AML-193 (cell line): Measurements from ENCODE around the gene GGA3.
"Not testable (repeated sequence)": the region's sequence is repeated elsewhere in the genome, so short reads cannot be mapped to it uniquely, and the experiment has no call there.

Source experiments
- DNase-seq, 2 experiments: peaks; one replicate each; lab custom pipeline; 2025; lab: John Stamatoyannopoulos, UW

The GGA3 gene

GRCh38 chr17:75261336-75262111 is at the start of gene GGA3, which contains the start of gene MRPS7:
TSS of gene GGA3 (minus strand) at chr17:75261606. CDS start at chr17:75261587, 19 bp downstream.
TSS of gene MRPS7 (plus strand) at chr17:75261879. CDS start at chr17:75261901, 22 bp downstream.
- DNase-seq, result peak; percentile 94

- DNase-seq, result no peak
Observed at GRCh38 chr17:75308732-75309629, 47.6 kb upstream of the GGA3 start.

- DNase-seq, result no peak
Observed at GRCh38 chr17:75307957-75308731, 46.7 kb upstream of the GGA3 start.

- no peak for DNase-seq
Observed at GRCh38 chr17:75301502-75302206, 40.2 kb upstream of the GGA3 start.

GRCh38 chr17:75301049-75301448 is 39.6 kb upstream of the GGA3 start:
- no peak for DNase-seq

GRCh38 chr17:75300280-75300679 is 38.9 kb upstream of the GGA3 start:
- DNase-seq, result no peak

- no peak for DNase-seq
Observed at GRCh38 chr17:75295201-75296158, 34.1 kb upstream of the GGA3 start.

GRCh38 chr17:75292810-75293448 is 31.5 kb upstream of the GGA3 start:
- DNase-seq, result not testable (repeated sequence)

GRCh38 chr17:75289832-75290337 is 28.5 kb upstream of the GGA3 start:
- DNase-seq, result peak; percentile 96 to 97

- peak; percentile 100 for DNase-seq
Observed at GRCh38 chr17:75289115-75289831, 27.9 kb upstream of the GGA3 start, which contains the start of gene SLC25A19. TSS of gene SLC25A19 (minus strand) at chr17:75289433. CDS start at chr17:75286764, 2,669 bp downstream.

- peak; percentile 43 to 54 for DNase-seq
Observed at GRCh38 chr17:75288770-75289114, 27.3 kb upstream of the GGA3 start.

GRCh38 chr17:75288359-75288758 is 27.0 kb upstream of the GGA3 start:
- no peak for DNase-seq

GRCh38 chr17:75287221-75287620 is 25.8 kb upstream of the GGA3 start:
- DNase-seq, result no peak

GRCh38 chr17:75285123-75285522 is 23.7 kb upstream of the GGA3 start:
- no peak for DNase-seq

- not testable (repeated sequence) for DNase-seq
Observed at GRCh38 chr17:75280189-75280588, 18.8 kb upstream of the GGA3 start.

GRCh38 chr17:75277664-75278071 is 16.3 kb upstream of the GGA3 start:
- no peak for DNase-seq

GRCh38 chr17:75273977-75274708 is 12.7 kb upstream of the GGA3 start:
- peak in 1 of 2 experiments; percentile 21 for DNase-seq

- DNase-seq, result no peak
Observed at GRCh38 chr17:75272848-75273184, 11.4 kb upstream of the GGA3 start.
